Activated B cell treated with CpG ODN at 0.5 μM for 24 hours (primary cell): Measurements from ENCODE around the gene PYGL. TPM values are rescaled to one million over a fixed set of nuclear protein-coding genes. Genes with fewer than 3 reads are reported as not detected.

Experiments used
- ATAC-seq: fragments of 200-7000 bp; cut with Tn5 transposase; one replicate; pipeline ENCODE4 v1.10.0; 2021; ENCODE audit warnings: low read depth, mild to moderate bottlenecking, moderate library complexity
- CTCF ChIA-PET: fragments of 350-600 bp; sonication (Branson Sonifier 250); formaldehyde crosslinking; loops from one replicate; lab custom pipeline; 2021; ENCODE audit warnings: antibody characterized with exemption; lab: Charles Lee
- POLR2A ChIA-PET: fragments of 350-600 bp; sonication (Branson Sonifier 250); formaldehyde crosslinking; loops from one replicate; lab custom pipeline; 2021; ENCODE audit warnings: antibody characterized with exemption; lab: Charles Lee
- DNase-seq: peaks from one replicate; pipeline ENCODE4 v3.0.0; 2022
- H3K27ac Mint-ChIP-seq: one replicate; pipeline ENCODE4 v1.8.0; 2020; ENCODE audit warnings: mixed read lengths
- H3K27me3 Mint-ChIP-seq: one replicate; pipeline ENCODE4 v1.8.0; 2021; ENCODE audit warnings: mixed read lengths
- H3K36me3 Mint-ChIP-seq: one replicate; pipeline ENCODE4 v1.8.0; 2021; ENCODE audit warnings: low read depth, mixed read lengths
- H3K4me1 Mint-ChIP-seq: one replicate; pipeline ENCODE4 v1.8.0; 2021; ENCODE audit warnings: mixed read lengths
- H3K4me3 Mint-ChIP-seq: one replicate; pipeline ENCODE4 v1.8.0; 2020; ENCODE audit warnings: mild to moderate bottlenecking, mixed read lengths
- H3K9me3 Mint-ChIP-seq: one replicate; pipeline ENCODE4 v1.8.0; 2020; ENCODE audit warnings: mixed read lengths
- intact Hi-C: fragments of 100-400 bp; cut with micrococcal nuclease; formaldehyde crosslinking; loops from one replicate; pipeline ENCODE4 v1.15.1; 2024
- total RNA-seq: library from RNA; stranded (reverse); gene quantifications from 2 replicates; pipeline ENCODE4 v1.2.3, GENCODE V29; 2022
- TF ChIP-seq, protein P1 (sequence below): fragments of 200-600 bp; IDR thresholded peaks from one replicate; pipeline ENCODE4 v1.8.0; 2022; ENCODE audit warnings: antibody characterized with exemption, mild to moderate bottlenecking

Gene PYGL
- total RNA-seq, 1 donor from 2014 or later, result not detected

DNA sequence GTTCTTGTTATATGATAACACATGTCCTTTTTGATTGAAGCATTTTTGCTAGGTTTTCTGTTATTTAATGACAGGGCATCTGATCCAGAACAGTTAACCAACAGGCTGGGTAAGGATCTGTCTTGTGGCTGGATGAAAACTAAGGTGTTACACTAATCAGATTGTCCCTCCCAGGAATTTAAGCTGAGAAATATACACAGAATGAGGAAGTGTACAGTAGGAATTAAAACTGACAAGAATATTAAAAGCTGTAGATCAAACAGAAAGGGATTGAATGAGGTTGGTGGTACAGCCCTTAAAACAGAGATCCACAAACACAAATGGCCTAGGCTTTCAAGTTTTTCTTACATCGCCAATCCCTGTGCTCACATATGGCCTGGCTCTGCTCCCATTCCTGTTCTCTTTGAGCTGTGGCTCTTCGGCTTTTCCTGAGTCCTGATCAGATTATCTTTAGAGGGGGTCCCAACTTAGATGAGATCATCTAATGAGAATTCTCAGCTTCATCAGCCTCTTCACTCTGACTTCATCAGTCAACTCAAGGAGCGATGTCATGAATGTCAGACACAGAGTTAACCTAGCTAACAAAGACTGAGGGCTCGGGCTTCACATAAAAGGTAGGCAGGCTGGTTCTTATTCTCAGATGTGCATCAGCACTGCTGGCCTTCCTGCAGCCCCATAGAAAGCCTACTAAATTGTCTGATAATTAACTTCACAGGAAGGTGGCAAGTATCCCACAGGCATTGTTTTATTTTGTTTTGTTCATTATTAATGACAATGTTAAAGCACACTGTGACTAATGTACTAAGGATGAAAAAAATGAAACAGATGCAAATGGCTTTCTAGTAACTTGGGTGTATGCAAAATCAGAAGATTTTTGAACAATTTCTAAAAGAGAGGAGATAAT lies 11.4 kb downstream of the PYGL start:
- H3K36me3 Mint-ChIP-seq, result no peaks in the 10 kb centered on the region
- ChIA-PET CTCF (interaction anchor here (0.6 kb wide), 1 partner anchor 146 kb away, joined by 5 read pairs; no protein-coding TSS in a partner anchor), POLR2A (no interaction called here)
- H3K9me3 Mint-ChIP-seq, result no peaks in the 10 kb centered on the region
- DNase-seq (no peak), ATAC-seq (no peak)
- intact Hi-C loops, result no loop called here
- TF ChIP-seq, protein P1, sequence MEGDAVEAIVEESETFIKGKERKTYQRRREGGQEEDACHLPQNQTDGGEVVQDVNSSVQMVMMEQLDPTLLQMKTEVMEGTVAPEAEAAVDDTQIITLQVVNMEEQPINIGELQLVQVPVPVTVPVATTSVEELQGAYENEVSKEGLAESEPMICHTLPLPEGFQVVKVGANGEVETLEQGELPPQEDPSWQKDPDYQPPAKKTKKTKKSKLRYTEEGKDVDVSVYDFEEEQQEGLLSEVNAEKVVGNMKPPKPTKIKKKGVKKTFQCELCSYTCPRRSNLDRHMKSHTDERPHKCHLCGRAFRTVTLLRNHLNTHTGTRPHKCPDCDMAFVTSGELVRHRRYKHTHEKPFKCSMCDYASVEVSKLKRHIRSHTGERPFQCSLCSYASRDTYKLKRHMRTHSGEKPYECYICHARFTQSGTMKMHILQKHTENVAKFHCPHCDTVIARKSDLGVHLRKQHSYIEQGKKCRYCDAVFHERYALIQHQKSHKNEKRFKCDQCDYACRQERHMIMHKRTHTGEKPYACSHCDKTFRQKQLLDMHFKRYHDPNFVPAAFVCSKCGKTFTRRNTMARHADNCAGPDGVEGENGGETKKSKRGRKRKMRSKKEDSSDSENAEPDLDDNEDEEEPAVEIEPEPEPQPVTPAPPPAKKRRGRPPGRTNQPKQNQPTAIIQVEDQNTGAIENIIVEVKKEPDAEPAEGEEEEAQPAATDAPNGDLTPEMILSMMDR, result no peak
- peaks cover 18% of the 10 kb centered on the region for H3K27me3 Mint-ChIP-seq
- no peak overlapping the region for H3K27ac Mint-ChIP-seq
- H3K4me1 Mint-ChIP-seq, result no peaks in the 10 kb centered on the region
- no peak overlapping the region for H3K4me3 Mint-ChIP-seq

DNA sequence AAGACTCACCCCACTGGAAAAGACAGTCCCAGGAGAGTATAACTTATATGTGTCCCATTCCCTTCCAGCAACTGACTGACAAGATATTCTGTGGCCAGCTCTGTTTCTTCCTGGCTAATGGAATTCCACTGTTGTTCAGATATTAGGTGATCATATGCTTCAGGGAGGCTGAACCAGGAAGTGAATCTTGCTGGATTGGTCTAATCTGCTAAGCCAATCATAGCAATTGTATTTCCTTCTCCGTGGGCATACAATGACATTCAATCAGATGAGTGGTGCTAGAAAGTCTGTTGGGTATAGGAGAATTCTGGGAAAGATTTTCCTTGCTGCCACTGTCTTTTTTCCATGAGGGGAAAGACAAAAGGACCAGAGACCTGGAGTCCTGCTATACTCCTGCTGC lies 12.1 kb downstream of the PYGL start:
- CTCF ChIA-PET, result no interaction called here
- peaks cover 16% of the 10 kb centered on the region for H3K27me3 Mint-ChIP-seq
- no peaks in the 10 kb centered on the region for H3K4me1 Mint-ChIP-seq
- TF ChIP-seq, protein P1, result no peak
- H3K4me3 Mint-ChIP-seq, result no peak overlapping the region
- intact Hi-C loops, result no loop called here
- POLR2A ChIA-PET, result no interaction called here
- DNase-seq (no peak), ATAC-seq (no peak)
- no peaks in the 10 kb centered on the region for H3K36me3 Mint-ChIP-seq
- no peaks in the 10 kb centered on the region for H3K9me3 Mint-ChIP-seq
- H3K27ac Mint-ChIP-seq, result no peak overlapping the region

DNA sequence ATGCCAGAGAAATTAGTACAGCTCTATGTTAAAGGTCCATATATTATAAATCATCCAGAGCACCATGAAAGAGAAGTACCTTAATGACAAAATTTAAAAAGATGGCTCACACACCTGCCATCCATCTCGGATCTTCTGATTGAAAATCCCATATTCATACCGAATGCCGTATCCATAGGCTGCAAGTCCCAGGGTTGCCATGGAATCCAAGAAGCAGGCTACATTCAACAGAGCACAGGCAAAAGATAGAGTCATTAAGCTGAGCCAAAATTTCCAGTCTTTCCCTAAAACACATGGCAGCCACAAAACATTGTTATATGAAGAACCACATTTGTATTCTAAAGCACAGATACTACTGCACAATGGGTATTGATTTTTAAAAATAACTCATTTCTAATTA lies 12.7 kb downstream of the PYGL start:
- ChIA-PET POLR2A (no interaction called here), CTCF (no interaction called here)
- Mint-ChIP-seq H3K27ac (no peak overlapping the region), H3K36me3 (no peaks in the 10 kb centered on the region), H3K4me1 (no peaks in the 10 kb centered on the region), H3K27me3 (peaks cover 16% of the 10 kb centered on the region), H3K4me3 (no peak overlapping the region), H3K9me3 (no peaks in the 10 kb centered on the region)
- ATAC-seq, result no peak
- TF ChIP-seq, protein P1, result no peak
- no peak for DNase-seq
- intact Hi-C loops, result no loop called here

DNA sequence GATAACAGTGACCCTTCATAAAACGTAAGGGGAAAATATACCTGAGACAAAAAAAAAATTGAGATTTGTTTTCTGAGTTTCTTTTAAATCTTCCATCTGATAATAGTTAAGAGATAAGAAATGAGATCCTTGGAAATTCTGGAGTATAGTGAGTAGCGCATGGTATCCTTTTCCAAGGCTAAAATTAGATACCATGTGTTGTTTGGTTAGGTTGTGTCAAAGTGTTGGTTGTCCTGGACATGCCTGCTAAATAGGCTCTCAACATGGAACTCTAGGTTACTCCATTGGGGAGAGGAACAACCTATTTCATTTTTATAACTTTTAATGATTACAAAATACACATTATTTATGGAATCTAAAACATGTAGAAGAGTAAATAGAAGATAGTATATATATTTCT lies 14.8 kb downstream of the PYGL start:
- Mint-ChIP-seq H3K27me3 (peaks cover 11% of the 10 kb centered on the region), H3K36me3 (no peaks in the 10 kb centered on the region), H3K9me3 (no peaks in the 10 kb centered on the region), H3K4me1 (no peaks in the 10 kb centered on the region), H3K27ac (no peak overlapping the region), H3K4me3 (no peak overlapping the region)
- ATAC-seq (no peak), DNase-seq (no peak)
- TF ChIP-seq, protein P1, result no peak
- CTCF ChIA-PET, result no interaction called here
- POLR2A ChIA-PET, result no interaction called here
- intact Hi-C loops, result no loop called here

DNA sequence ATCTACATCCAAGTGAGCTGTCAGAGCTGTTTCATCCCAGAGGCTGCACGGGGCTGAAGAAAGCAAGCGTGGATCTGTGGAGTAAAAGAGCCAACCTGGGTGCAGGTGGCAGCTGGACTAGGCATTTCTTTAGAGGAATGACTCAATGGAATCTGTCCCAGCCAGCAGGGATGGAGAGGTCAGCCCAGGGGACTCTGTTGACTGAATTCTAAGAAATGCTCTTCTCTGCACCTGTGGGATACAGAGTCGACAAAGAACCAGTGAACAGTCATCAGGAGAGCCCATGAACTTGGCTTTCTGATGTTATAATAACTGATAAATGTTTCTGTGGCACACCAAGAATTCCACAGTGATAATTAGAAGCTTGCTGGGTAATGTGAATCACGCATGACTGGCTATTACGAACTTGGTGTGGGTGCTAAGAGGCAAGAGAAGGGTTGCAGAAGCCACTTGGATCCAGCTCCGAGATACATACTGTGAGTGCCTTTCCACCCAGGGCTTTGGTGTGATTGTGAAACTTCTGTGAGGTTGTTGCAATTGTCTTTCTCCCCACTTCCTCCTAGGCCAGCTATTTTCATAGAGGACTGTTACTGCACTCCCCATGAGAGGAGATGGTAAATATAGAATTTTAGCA lies 16.2 kb downstream of the PYGL start:
- ChIA-PET POLR2A (interaction anchor here (0.5 kb wide), 1 partner anchor 68 kb away, joined by 4 read pairs; no protein-coding TSS in a partner anchor), CTCF (no interaction called here)
- Mint-ChIP-seq H3K9me3 (no peaks in the 10 kb centered on the region), H3K27me3 (peaks cover 10% of the 10 kb centered on the region), H3K4me1 (no peaks in the 10 kb centered on the region), H3K4me3 (no peak overlapping the region), H3K27ac (no peak overlapping the region), H3K36me3 (no peaks in the 10 kb centered on the region)
- DNase-seq (no peak), ATAC-seq (no peak)
- intact Hi-C loops, result no loop called here
- TF ChIP-seq, protein P1, result no peak
